ENCODE results near the gene BLVRB.

GRCh38 chr19:40415768-40416167, 49.8 kb downstream of the BLVRB start:
- no peak for TF ChIP-seq CTCF (IDR thresholded peaks at IDR 0.05)
- no peak for TF ChIP-seq POLR2A (IDR thresholded peaks at IDR 0.05)

All from uterus (tissue), 2 donors.